H1 (cell line): ENCODE data around the gene PRKN. TPM values are rescaled to one million over a fixed set of nuclear protein-coding genes. Genes with fewer than 3 reads are reported as not detected.

Source experiments
- CTCF ChIA-PET: fragments of 300-600 bp; sonication (Branson Sonifier 250); formaldehyde crosslinking; loops from one replicate; lab custom pipeline; 2021; ENCODE audit not compliant: partially characterized antibody; lab: Charles Lee
- POLR2A ChIA-PET: fragments of 300-600 bp; sonication (Branson Sonifier 250); formaldehyde crosslinking; loops from one replicate; lab custom pipeline; 2021; ENCODE audit warnings: inconsistent platforms; ENCODE audit not compliant: partially characterized antibody; lab: Charles Lee
- DNase-seq, 2 experiments: peaks; one replicate each; pipeline versions ENCODE4 v3.0.0 to v3.0.0-alpha.2; 2010 to 2022; ENCODE audit warnings: low spot score in 2 of 2, low read depth in 1 of 2, mixed read lengths in 1 of 2
- FAIRE-seq: peaks from 2 replicates; lab custom pipeline; 2011; peaks lifted over from hg19 to GRCh38; lab: Jason Lieb, UNC
- H2AFZ ChIP-seq: 2 replicates; pipeline ENCODE4 v1.8.1; 2012; ENCODE audit warnings: low read length, inconsistent platforms
- H2AK5ac ChIP-seq: 2 replicates; pipeline ENCODE4 v1.6.1; 2013; ENCODE audit warnings: low read depth, low read length
- H2BK120ac ChIP-seq: replicated peaks from 2 replicates; pipeline ENCODE3; 2013; ENCODE audit warnings: low read depth, low read length, inconsistent platforms
- H2BK12ac ChIP-seq: 2 replicates; pipeline ENCODE4 v1.6.1; 2013; ENCODE audit warnings: low read depth, low read length
- H2BK15ac ChIP-seq: 2 replicates; pipeline ENCODE4 v1.6.1; 2013; ENCODE audit warnings: low read length
- H2BK20ac ChIP-seq: 2 replicates; pipeline ENCODE4 v1.6.1; 2013; ENCODE audit warnings: low read length
- H2BK5ac ChIP-seq: 2 replicates; pipeline ENCODE4 v1.6.1; 2013; ENCODE audit warnings: low read depth, low read length
- H3K14ac ChIP-seq: 2 replicates; pipeline ENCODE4 v1.6.1; 2013; ENCODE audit warnings: inconsistent platforms; ENCODE audit not compliant: insufficient read length
- H3K18ac ChIP-seq: 2 replicates; pipeline ENCODE4 v1.6.1; 2013; ENCODE audit warnings: low read length; ENCODE audit errors: extremely low read depth
- H3K23ac ChIP-seq: 2 replicates; pipeline ENCODE4 v1.6.1; 2013; ENCODE audit warnings: inconsistent platforms; ENCODE audit not compliant: insufficient read length
- H3K23me2 ChIP-seq: 2 replicates; pipeline ENCODE4 v1.6.1; 2013; ENCODE audit warnings: low read depth, low read length
- H3K27ac ChIP-seq: 2 replicates; pipeline ENCODE4 v1.6.1; 2011; ENCODE audit warnings: low read depth, low read length, inconsistent platforms
- H3K27me3 ChIP-seq, 4 experiments: replicated peaks in 1 of 4; 1 replicate in 1 of 4; 2 replicates in 3 of 4; pipeline versions ENCODE4 v1.6.1 to v1.8.1; 2011 to 2013; ENCODE audit warnings: low read length in 3 of 4, mild to moderate bottlenecking in 3 of 4, inconsistent platforms in 2 of 4, mixed read lengths in 2 of 4, moderate library complexity in 1 of 4; ENCODE audit not compliant: control insufficient read depth in 3 of 4, insufficient read depth in 3 of 4; ENCODE audit errors: extremely low read depth in 1 of 4
- H3K36me3 ChIP-seq, 4 experiments: 2 replicates each; pipeline versions ENCODE4 v1.6.1 to v1.8.1; 2011 to 2013; ENCODE audit warnings: mild to moderate bottlenecking in 4 of 4, low read length in 3 of 4, moderate library complexity in 2 of 4, control low read depth in 1 of 4, inconsistent platforms in 1 of 4; ENCODE audit not compliant: insufficient read depth in 4 of 4, control insufficient read depth in 2 of 4
- H3K4ac ChIP-seq: replicated peaks from 2 replicates; pipeline ENCODE3; 2013; ENCODE audit warnings: low read length, low read depth, mixed read lengths, inconsistent platforms; ENCODE audit not compliant: insufficient read length
- H3K4me1 ChIP-seq, 4 experiments: replicated peaks in 1 of 4; 1 replicate in 1 of 4; 2 replicates in 3 of 4; pipeline versions ENCODE4 v1.6.1 to v1.8.1; 2011 to 2013; ENCODE audit warnings: low read length in 3 of 4, inconsistent platforms in 2 of 4, mixed read lengths in 1 of 4; ENCODE audit not compliant: insufficient read depth in 4 of 4, control insufficient read depth in 3 of 4
- H3K4me2 ChIP-seq, 2 experiments: 2 replicates each; pipeline versions ENCODE4 v1.6.1 to v1.8.1; 2011 to 2013; ENCODE audit warnings: low read depth in 2 of 2, low read length in 2 of 2, control low read depth in 1 of 2, inconsistent platforms in 1 of 2, mild to moderate bottlenecking in 1 of 2; ENCODE audit not compliant: insufficient read depth in 1 of 2
- H3K4me3 ChIP-seq, 4 experiments: fragments of 200-600, 300-600 bp in 1 of 4; sonication (generic), shearing (Covaris generic), sonication (Bioruptor Twin) in 1 of 4; 2 replicates each; pipeline versions ENCODE4 v1.5.1 to v1.8.1; 2011 to 2016; ENCODE audit warnings: low read length in 4 of 4, low read depth in 3 of 4, control low read depth in 2 of 4, inconsistent platforms in 2 of 4, mild to moderate bottlenecking in 2 of 4, mixed read lengths in 1 of 4, moderate library complexity in 1 of 4; ENCODE audit not compliant: insufficient read depth in 2 of 4; ENCODE audit errors: extremely low read depth in 1 of 4
- H3K56ac ChIP-seq: replicated peaks from 2 replicates; pipeline ENCODE3; 2013; ENCODE audit warnings: low read depth, mild to moderate bottlenecking, mixed read lengths, low read length, inconsistent platforms; ENCODE audit not compliant: insufficient read length
- H3K79me1 ChIP-seq: 2 replicates; pipeline ENCODE4 v1.6.1; 2013; ENCODE audit warnings: low read depth, low read length, control low read depth
- H3K79me2 ChIP-seq, 2 experiments: 2 replicates each; pipeline versions ENCODE4 v1.6.1 to v1.8.1; 2012 to 2013; ENCODE audit warnings: low read length in 2 of 2, mild to moderate bottlenecking in 2 of 2, inconsistent platforms in 1 of 2; ENCODE audit not compliant: insufficient read depth in 2 of 2, control insufficient read depth in 1 of 2
- H3K9ac ChIP-seq, 4 experiments: replicated peaks in 1 of 4; 1 replicate in 1 of 4; 2 replicates in 3 of 4; pipeline versions ENCODE4 v1.6.1 to v1.8.1; 2011 to 2013; ENCODE audit warnings: low read depth in 3 of 4, low read length in 3 of 4, control low read depth in 2 of 4, mild to moderate bottlenecking in 2 of 4, moderate library complexity in 2 of 4, inconsistent platforms in 1 of 4; ENCODE audit errors: extremely low read depth in 1 of 4
- H3K9me3 ChIP-seq, 2 experiments: 2 replicates each; pipeline versions ENCODE4 v1.6.1 to v1.8.1; 2012 to 2013; ENCODE audit warnings: mild to moderate bottlenecking in 2 of 2, moderate library complexity in 2 of 2, control low read depth in 1 of 2, inconsistent platforms in 1 of 2, low read depth in 1 of 2, low read length in 1 of 2, mixed read lengths in 1 of 2; ENCODE audit not compliant: insufficient read depth in 2 of 2
- H4K20me1 ChIP-seq, 2 experiments: replicated peaks in 1 of 2; 2 replicates each; pipeline versions ENCODE3 to v1.8.1; 2011 to 2013; ENCODE audit warnings: inconsistent platforms in 2 of 2, low read length in 2 of 2, mild to moderate bottlenecking in 1 of 2; ENCODE audit not compliant: insufficient read depth in 2 of 2, control insufficient read depth in 1 of 2
- H4K5ac ChIP-seq: 2 replicates; pipeline ENCODE4 v1.6.1; 2013; ENCODE audit warnings: low read length, low read depth, mixed read lengths, inconsistent platforms; ENCODE audit not compliant: insufficient read length
- H4K8ac ChIP-seq: 2 replicates; pipeline ENCODE4 v1.8.0; 2013; ENCODE audit warnings: mild to moderate bottlenecking, moderate library complexity, low read length, inconsistent platforms; ENCODE audit not compliant: insufficient read depth; ENCODE audit errors: extremely low read depth
- H4K91ac ChIP-seq: replicated peaks from 2 replicates; pipeline ENCODE3; 2013; ENCODE audit warnings: low read length, mixed read lengths, inconsistent platforms; ENCODE audit not compliant: insufficient read length
- EP300 ChIP-seq, 2 experiments: IDR thresholded peaks; 1 replicate in 1 of 2; 2 replicates in 1 of 2; pipeline ENCODE4 v1.6.1; 2011 to 2012; ENCODE audit warnings: low read depth in 2 of 2, low read length in 2 of 2, mild to moderate bottlenecking in 2 of 2, borderline replicate concordance in 1 of 2, inconsistent platforms in 1 of 2, moderate library complexity in 1 of 2
- WGBS, 2 experiments: shearing (Covaris generic) in 1 of 2; methylation state at CpG; one replicate each; pipeline versions ENCODE4 v1.1.6 to v1.1.7; 2013 to 2015; ENCODE audit warnings: low lambda C conversion rate in 2 of 2, mixed read lengths in 2 of 2, inconsistent platforms in 1 of 2, low coverage in 1 of 2, missing lambda C conversion rate in 1 of 2; ENCODE audit not compliant: insufficient replicate concordance in 2 of 2, insufficient coverage in 1 of 2, insufficient read length in 1 of 2; ENCODE audit errors: extremely low coverage in 1 of 2, missing lambda C conversion rate in 1 of 2; 5-methylcytosine and 5-hydroxymethylcytosine counted together
- polyA plus RNA-seq, 7 experiments: library from polyadenylated mRNA; depleted of rRNA in 3 of 7; stranded (reverse) in 5 of 7; unstranded in 2 of 7; fragments of >200 nt in 5 of 7; fragments of 200-250 nt in 2 of 7; gene quantifications; 1 replicate in 5 of 7; 2 replicates in 1 of 7; 4 replicates in 1 of 7; pipeline versions ENCODE4 v1.2.1 to v1.2.3, GENCODE V29; 2011 to 2013; ENCODE audit warnings: missing spikeins in 2 of 7, mixed read lengths in 2 of 7
- total RNA-seq: library from RNA; stranded (reverse); fragmentation: NEBNext Ultra II Directional; extraction: Animal tissue kit (Norgen Biotek cat#: 25700); gene quantifications from 2 replicates; pipeline ENCODE4 v1.2.1, GENCODE V29; 2021

PRKN gene
- total and polyA plus RNA-seq, 2 of the 8 experiments (the other 6 are each of a cell fraction or from before 2014, with no cell fraction given): 0.13 to 0.29 TPM

DNA sequence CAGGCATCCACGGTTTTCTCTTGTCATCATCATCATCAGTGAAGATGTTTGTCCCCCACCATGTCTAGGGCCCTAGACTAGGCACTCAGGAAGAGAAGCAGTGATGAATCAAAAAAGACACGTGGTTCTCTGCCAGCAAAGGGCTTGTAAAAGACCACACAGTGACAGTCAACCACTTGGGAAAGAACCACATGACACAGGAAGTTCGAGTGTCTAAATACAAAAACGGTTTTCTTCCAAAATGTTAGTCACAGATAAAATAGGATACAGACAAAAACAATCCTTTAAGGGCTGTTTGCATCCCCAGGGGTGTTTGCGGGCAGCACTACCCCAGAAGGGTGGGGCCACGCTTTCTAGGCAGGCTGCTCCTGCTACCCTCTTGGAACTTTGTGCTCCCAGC is 1096.9 kb downstream of the PRKN start:
- H3K27ac ChIP-seq: no peak overlapping the region
- no peak overlapping the region for H3K9ac ChIP-seq
- H3K27me3 ChIP-seq: peaks cover 0 to 1% (median 0%) of the 10 kb centered on the region in 4 experiments; a peak in 1 of 7 replicates
- no peak for TF ChIP-seq EP300 (IDR thresholded peaks at IDR 0.05; ENCODE audit: borderline replicate concordance in 1 of 2, low read depth in 2 of 2, low read length in 2 of 2)
- H3K56ac ChIP-seq: no peak overlapping the region
- FAIRE-seq: no peak
- H3K14ac ChIP-seq: no peak overlapping the region
- H3K4ac ChIP-seq: no peak overlapping the region
- H4K8ac ChIP-seq: no peak overlapping the region
- H3K9me3 ChIP-seq: peaks cover 8 to 13% of the 10 kb centered on the region in 2 experiments; a peak in 2 of 4 replicates
- no peak overlapping the region for H3K18ac ChIP-seq
- no peak overlapping the region for H3K23ac ChIP-seq
- no peak overlapping the region for H2BK20ac ChIP-seq
- H2AK5ac ChIP-seq: no peak overlapping the region
- 87% methylated on average over 6 of the region's 6 CpGs; no CpG with 5 or more reads in 1 of the 2 experiments for WGBS, 2 experiments
- DNase-seq: no peak
- no peaks in the 10 kb centered on the region for H3K79me2 ChIP-seq
- H2BK120ac ChIP-seq: no peak overlapping the region
- no peak overlapping the region for H2AFZ ChIP-seq
- no peak overlapping the region for H4K91ac ChIP-seq
- CTCF ChIA-PET: no interaction called here
- H3K36me3 ChIP-seq: no peaks in the 10 kb centered on the region; a peak in 1 of 8 replicates
- no peaks in the 10 kb centered on the region for H3K79me1 ChIP-seq
- no peak overlapping the region for H2BK12ac ChIP-seq
- no peaks in the 10 kb centered on the region for H3K4me1 ChIP-seq
- no peak overlapping the region for H3K4me2 ChIP-seq
- POLR2A ChIA-PET: no interaction called here
- no peaks in the 10 kb centered on the region for H3K23me2 ChIP-seq
- H2BK15ac ChIP-seq: no peak overlapping the region
- H4K20me1 ChIP-seq: no peaks in the 10 kb centered on the region
- no peak overlapping the region for H2BK5ac ChIP-seq
- no peak overlapping the region for H4K5ac ChIP-seq
- H3K4me3 ChIP-seq: no peak overlapping the region
